ENCODE results near the gene PRKCA.
"Not testable (repeated sequence)": the region's sequence is repeated elsewhere in the genome, so short reads cannot be mapped to it uniquely, and the experiment has no call there.

PRKCA gene

DNA sequence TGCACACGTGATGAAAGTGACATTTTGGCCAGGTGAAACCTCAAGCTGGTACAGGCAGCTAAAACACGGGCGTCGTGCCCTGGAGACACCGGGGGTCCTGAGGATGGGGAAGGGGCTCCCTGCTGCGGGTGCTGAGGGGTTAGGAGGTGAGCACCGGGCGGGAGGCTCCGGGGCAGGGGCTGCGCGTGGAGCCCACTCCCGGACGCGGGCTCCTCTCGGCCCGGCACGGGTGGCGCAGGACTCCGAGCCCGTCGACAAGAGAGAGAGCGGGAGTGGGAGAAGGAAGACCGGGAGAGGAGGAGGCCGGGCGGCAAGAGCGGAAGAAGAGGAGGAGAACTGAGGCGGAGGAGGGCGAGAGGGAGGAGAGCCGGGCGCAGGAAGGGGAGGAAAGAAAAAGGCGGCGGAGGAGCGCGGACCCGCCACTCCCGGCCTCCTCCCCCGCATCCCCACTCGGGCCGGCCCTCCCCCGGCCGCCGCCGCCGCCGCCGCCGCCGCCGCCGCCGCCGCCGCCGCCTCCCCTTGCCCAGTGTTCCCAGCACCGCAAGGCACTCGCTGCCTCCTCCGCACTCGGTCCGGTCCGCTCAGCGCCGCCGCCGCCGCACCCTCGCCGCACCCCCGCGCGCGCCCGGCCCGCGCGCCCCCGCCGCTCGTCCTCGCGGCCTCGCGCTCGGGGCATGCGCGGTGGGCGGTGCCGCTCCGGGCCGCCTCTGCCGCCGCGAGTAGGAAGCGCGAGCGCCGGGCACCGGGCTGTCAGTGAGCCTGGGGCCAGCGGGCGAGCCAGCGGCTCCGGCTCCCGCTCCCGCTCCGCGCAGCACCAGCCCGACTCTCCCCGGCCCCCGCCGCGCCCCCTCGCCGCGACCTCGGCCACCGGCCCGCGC, at the start of gene PRKCA:
TSS of gene PRKCA (plus strand) at position 750 of the 878 bp plus-strand sequence.
- peak within 1 kb of the TSS; percentile 66 for H3K4me3 ChIP-seq (ENCODE audit: low read depth, low read length)
- TF ChIP-seq CTCF (IDR thresholded peaks at IDR 0.05; ENCODE audit: control insufficient read depth, extremely low read depth, insufficient read depth), result no peak
- DNase-seq (ENCODE audit: low read depth), result no peak

DNA sequence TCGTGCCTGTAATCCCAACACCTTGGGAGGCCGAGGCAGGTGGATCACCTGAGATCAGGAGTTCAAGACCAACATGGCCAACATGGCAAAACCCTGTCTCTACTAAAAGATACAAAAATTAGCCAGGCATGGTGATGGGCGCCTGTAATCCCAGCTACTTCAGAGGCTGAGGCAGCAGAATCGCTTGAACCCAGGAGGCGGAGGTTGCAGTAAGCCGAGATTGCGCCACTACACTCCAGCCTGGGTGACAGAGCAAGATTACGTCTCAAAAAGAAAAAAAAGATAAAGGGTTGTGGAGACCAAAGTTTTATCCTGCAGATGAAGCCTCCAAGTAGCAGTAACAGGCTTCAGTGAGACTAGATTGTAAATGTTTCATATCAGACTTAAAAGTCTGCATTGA, 49.0 kb upstream of the PRKCA start:
- DNase-seq (ENCODE audit: low read depth); H3K4me3 ChIP-seq (ENCODE audit: low read depth, low read length): not testable (repeated sequence)

- TF ChIP-seq CTCF (IDR thresholded peaks at IDR 0.05; ENCODE audit: control insufficient read depth, extremely low read depth, insufficient read depth), result peak; percentile 82
- peak; percentile 65 for DNase-seq (ENCODE audit: low read depth)
These were observed 47.3 kb upstream of the PRKCA start for GRCh38 chr17:66255112-66255511.

DNA sequence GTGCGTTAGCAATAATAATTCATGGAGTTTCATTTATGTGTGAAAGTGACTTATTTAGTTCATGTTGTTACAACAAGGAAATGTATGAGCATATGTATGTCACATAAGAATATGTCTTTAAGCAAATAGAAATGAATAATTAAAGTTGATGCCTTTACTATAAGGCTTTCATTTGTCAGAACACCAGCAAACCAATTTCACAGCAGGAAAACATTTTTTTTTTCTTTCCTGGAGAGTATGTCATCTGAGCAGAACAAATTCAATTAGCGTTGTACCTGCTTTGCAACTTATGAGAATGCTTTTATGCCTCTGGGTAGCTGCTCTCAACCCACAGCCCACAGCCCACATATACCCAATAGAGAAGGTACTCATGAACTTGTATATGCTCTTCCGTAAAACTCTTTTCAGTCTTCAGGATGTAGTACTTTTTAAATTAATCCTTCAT, 46.9 kb upstream of the PRKCA start:
- no peak for DNase-seq (ENCODE audit: low read depth)
- TF ChIP-seq CTCF (IDR thresholded peaks at IDR 0.05; ENCODE audit: control insufficient read depth, extremely low read depth, insufficient read depth), result no peak
- no peak overlapping the region for H3K4me3 ChIP-seq (ENCODE audit: low read depth, low read length)

More at GRCh38 chr17:66255112-66255511, 47.3 kb upstream of the PRKCA start:
- no peak overlapping the region for H3K4me3 ChIP-seq (ENCODE audit: low read depth, low read length)

DNA sequence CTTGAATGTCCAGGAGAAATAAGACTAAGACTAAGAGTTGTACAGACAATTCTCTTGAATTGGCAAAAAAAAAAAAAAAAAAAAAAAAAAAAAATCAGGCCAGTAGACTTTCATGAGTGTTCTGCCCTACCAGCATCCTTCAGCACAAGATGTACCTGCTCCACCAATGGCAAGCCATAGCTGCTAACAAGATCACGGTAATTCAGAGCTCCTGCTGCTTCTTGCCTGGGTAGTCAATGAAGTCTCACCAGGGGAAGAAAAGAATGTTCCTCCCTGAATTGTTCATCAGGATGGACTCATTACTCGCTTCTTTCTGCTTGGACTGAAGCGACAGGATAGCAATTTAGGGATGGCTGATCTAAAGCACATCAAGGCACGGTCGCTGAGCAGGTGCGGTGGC, 42.1 kb upstream of the PRKCA start:
- H3K4me3 ChIP-seq (ENCODE audit: low read depth, low read length), result no peak overlapping the region
- no peak for TF ChIP-seq CTCF (IDR thresholded peaks at IDR 0.05; ENCODE audit: control insufficient read depth, extremely low read depth, insufficient read depth)
- no peak for DNase-seq (ENCODE audit: low read depth)

DNA sequence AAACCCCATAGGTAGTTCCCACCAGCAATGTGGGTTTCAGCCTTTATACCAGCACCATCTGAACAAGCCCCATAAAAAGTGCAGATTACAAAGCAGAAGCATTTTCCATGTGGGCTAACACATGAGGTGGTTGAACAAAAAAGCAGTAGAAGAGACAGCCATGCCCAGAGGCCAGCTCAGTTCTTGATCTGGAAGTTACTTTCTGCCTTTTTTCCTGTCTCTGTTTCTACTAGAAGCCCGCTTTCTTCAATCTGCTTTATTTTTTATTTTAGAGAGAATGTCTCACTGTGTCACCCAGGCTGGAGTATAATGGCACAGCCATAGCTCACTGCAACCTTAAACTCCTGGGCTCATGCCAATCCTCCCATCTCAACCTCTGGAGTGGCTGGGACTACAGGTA, 41.7 kb upstream of the PRKCA start:
- no peak for TF ChIP-seq CTCF (IDR thresholded peaks at IDR 0.05; ENCODE audit: control insufficient read depth, extremely low read depth, insufficient read depth)
- no peak overlapping the region for H3K4me3 ChIP-seq (ENCODE audit: low read depth, low read length)
- no peak for DNase-seq (ENCODE audit: low read depth)

- DNase-seq (ENCODE audit: low read depth), result no peak
- no peak overlapping the region for H3K4me3 ChIP-seq (ENCODE audit: low read depth, low read length)
- no peak for TF ChIP-seq CTCF (IDR thresholded peaks at IDR 0.05; ENCODE audit: control insufficient read depth, extremely low read depth, insufficient read depth)
These were observed 39.6 kb upstream of the PRKCA start for GRCh38 chr17:66262767-66263166.
